Fibroblast of villous mesenchyme (primary cell): ENCODE data around the gene CDKN1A. TPM values are rescaled to one million over a fixed set of nuclear protein-coding genes. Genes with fewer than 3 reads are reported as not detected.
A peak's percentile ranks its signal among the peaks of the same experiment; 100 is the strongest.

ENCODE experiments used
- DNase-seq: peaks from one replicate; pipeline ENCODE4 v3.0.0-alpha.2; 2010; ENCODE audit warnings: low read depth
- H3K4me3 ChIP-seq: 2 replicates; pipeline ENCODE4 v1.5.1; 2011; ENCODE audit warnings: low read depth, mild to moderate bottlenecking, low read length
- total RNA-seq: library from RNA; depleted of rRNA; stranded (reverse); fragments of >200 nt; gene quantifications from 2 replicates; pipeline ENCODE4 v1.2.3, GENCODE V29; 2012
- TF ChIP-seq, protein P1 (sequence below): IDR thresholded peaks from 2 replicates; pipeline ENCODE4 v1.5.1; 2012; ENCODE audit warnings: low read depth, mild to moderate bottlenecking, low read length; ENCODE audit not compliant: insufficient read depth

CDKN1A gene
- total RNA-seq, 1 donor, result 522 TPM

DNA sequence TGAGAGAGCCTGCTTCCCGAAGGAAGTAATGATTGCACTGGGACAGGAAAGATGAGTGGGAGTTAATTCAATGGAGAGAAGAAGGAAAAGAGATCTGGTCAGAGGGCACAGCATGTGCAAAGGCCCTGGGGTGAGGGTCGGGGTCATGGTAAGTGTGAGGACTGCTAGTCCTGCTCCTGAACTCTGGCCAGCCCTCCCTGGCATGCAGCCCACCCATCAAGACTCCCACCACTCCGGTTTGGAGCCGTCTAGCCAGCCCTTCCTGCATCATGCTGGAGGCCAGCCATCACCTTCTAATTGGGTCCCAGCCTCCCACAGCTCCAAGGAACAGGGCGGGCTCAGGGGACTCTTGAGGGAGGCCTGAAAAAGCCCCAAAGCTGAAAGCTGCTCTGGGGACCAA lies 42.2 kb upstream of the CDKN1A start:
- TF ChIP-seq, protein P1, sequence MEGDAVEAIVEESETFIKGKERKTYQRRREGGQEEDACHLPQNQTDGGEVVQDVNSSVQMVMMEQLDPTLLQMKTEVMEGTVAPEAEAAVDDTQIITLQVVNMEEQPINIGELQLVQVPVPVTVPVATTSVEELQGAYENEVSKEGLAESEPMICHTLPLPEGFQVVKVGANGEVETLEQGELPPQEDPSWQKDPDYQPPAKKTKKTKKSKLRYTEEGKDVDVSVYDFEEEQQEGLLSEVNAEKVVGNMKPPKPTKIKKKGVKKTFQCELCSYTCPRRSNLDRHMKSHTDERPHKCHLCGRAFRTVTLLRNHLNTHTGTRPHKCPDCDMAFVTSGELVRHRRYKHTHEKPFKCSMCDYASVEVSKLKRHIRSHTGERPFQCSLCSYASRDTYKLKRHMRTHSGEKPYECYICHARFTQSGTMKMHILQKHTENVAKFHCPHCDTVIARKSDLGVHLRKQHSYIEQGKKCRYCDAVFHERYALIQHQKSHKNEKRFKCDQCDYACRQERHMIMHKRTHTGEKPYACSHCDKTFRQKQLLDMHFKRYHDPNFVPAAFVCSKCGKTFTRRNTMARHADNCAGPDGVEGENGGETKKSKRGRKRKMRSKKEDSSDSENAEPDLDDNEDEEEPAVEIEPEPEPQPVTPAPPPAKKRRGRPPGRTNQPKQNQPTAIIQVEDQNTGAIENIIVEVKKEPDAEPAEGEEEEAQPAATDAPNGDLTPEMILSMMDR, result no peak
- no peak for DNase-seq
- H3K4me3 ChIP-seq, result no peak overlapping the region

DNA sequence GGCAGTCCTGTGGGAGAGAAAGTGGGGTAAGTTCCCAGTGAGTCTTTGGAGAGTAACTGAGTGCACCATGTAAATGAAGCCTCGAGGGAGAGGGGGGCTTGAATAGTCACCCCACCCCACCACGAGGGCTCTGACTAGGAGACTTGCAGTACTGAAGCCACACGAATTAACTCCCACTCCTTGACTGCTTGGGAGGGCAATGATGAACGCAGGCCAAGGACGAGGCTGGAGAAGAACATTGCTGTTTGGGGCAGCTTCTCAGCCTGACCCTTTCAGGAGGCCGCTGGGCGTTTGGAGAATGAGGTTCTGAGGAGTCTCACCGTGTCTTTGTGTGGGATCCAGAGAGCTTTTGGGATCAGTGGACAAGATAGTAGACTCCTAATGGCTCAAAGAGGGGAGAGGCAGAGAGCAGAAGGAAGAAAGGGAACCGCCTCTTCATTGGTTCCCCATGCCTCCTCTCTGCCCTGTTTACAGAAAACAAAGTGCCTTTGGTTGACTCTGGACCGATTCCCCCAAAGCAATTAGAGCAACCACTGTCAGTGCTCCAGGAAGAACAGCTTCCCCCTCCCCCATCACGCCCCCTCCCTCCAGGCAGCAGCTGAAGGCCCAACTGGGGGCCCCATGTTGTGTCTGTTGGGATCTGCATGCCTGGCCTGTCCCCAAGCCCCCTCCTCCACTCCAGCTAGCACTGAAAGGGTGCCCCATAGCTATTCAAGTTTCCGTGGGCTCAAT lies 41.7 kb upstream of the CDKN1A start:
- no peak for DNase-seq
- TF ChIP-seq, protein P1, result no peak
- no peak overlapping the region for H3K4me3 ChIP-seq

DNA sequence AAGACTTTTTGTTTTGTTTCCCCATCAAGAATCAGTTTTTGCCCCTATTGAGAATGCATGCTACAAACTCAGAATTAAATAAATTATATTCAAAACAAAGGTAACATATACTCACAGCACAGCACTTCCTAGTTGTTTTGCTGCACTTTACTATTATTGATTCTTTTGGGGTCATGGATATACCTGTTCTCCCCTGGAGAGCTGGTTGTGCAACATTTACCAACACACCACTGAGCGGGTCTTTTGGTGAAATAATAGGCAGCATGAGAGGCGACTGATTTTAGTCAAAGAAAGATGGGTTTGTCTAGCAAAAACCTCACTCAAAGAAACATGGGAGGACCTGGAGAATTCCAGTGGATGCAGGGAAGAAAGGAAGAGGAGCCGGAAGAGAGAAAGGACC lies 39.9 kb upstream of the CDKN1A start:
- TF ChIP-seq, protein P1, result no peak
- H3K4me3 ChIP-seq, result no peak overlapping the region
- DNase-seq, result no peak

DNA sequence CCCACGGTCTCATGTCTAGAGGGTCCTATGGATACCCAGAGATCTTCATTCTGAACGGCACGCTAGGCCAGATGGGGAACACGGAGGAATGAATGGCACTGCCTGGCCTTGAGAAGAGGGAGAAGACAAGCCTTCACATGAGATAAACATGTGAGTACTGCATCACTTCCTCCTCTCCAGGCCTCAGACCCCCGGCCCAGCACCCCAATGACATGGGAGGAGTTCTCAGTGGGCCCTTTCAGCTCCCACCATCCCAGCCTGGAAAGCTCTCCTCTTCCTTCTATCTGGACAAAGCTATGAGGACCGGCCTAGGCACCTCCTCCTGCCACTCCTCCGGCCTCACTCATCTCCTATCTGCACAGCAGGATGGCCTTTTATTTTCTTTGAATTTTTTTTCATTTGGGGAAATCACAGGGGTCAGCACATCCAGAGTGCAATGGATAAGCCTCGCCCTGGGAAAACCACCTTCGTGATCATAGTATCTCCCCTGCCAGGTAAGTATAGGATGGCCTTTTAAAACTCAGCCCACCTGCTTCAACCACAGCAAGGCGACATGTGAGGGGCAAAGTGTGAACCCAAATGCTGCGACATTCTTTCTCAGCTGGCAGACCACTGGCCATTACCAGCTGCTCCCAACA lies 39.2 kb upstream of the CDKN1A start:
- TF ChIP-seq, protein P1, result no peak
- DNase-seq, result peak; percentile 70

DNA sequence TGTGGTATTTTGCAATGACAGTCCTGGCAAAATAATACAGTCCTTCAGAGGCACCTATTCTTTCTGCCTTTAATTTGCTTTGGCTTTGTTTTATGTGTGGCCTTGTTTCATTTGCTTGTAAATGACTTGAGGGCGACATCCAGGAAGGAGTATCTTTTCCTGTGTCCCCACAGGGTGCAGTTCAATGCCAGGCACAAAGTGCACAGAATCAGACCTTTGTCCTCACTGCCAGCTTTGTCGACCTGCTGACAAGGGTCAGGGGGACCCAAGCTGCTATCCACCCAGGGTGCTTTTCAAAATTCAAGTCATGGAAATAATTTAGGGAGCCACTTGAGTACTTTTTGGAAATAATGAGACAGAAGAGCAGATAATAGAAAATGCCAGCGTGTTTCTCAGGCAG lies 37.0 kb upstream of the CDKN1A start:
- H3K4me3 ChIP-seq, result no peak overlapping the region
- no peak for DNase-seq
- TF ChIP-seq, protein P1, result no peak

More for the DNA sequence above, 39.2 kb upstream of the CDKN1A start:
- H3K4me3 ChIP-seq, result no peak overlapping the region

DNA sequence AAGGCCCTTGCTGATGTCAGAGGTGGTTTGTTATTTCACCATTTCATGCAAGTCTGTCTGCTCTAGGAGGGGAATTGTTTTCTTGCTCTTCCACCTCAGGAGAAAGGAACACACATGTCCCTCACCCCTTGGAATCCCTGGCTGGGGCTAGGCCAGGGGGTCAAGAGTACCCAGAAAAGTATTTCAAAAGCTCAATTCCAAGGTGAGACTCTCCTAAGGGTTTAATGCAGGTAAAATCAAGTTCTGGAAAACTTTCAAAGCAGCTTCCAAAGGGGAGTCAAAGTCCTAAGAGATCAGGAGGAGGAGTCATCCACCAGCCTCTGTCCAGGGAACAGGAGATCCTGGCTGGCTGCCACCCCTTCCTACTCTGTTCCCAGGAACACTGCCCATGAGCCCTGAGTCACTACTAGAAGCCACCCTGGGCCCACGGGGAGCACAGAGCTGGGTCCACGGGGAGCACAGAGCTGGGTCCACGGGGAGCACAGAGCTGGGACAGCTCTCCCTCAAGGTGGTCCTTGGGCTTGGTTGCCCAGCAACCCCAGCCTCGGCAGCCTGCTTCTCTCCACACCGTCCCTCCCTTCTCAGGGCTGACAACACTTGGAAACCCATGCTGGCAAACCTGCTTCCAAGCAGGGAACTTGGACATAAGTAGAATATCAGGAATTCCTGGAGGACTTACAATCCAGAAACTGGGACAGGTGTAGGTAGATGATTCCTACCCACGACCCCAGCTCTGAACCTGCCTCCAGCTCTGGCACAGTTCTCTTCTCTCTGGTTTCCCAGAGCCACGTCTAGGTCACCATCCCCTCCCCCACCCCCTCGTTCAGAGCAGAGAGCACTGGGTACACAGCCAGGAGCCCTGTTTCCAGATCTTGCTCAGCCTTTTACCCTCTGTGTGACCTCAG lies 35.3 kb upstream of the CDKN1A start:
- TF ChIP-seq, protein P1, result no peak
- H3K4me3 ChIP-seq, result no peak overlapping the region
- DNase-seq, result peak; percentile 90
